SK-N-SH treated with all-trans-retinoic acid at 6 μM for 48 hours (cell line): Measurements from ENCODE around the gene SUGT1.

Source experiments
- ATAC-seq: fragments of 200-7000 bp; cut with Tn5 transposase; 3 replicates; pipeline ENCODE4 v1.9.1; 2020; ENCODE audit warnings: mild to moderate bottlenecking, moderate library complexity
- CSDC2 ChIP-seq: fragments of 250-450 bp; sonication (Bioruptor Pico); IDR thresholded peaks from 2 replicates; pipeline ENCODE4 v1.5.0; 2020; ENCODE audit warnings: mild to moderate bottlenecking, moderate library complexity
- TCF4 ChIP-seq: fragments of 250-450 bp; sonication (Bioruptor Pico); IDR thresholded peaks from 2 replicates; pipeline ENCODE4 v1.8.0; 2021; ENCODE audit warnings: mild to moderate bottlenecking, moderate library complexity, borderline replicate concordance
- TSHZ2 ChIP-seq: fragments of 250-450 bp; sonication (Bioruptor Pico); IDR thresholded peaks from 2 replicates; pipeline ENCODE4 v1.5.0; 2020; ENCODE audit warnings: mild to moderate bottlenecking, moderate library complexity

Gene SUGT1

GRCh38 chr13:52749419-52749818, 96.8 kb downstream of the SUGT1 start:
- TF ChIP-seq TSHZ2 (CRISPR knock-in tag) (no peak), TCF4 (0 out of 2 replicates have a peak, but pooled peaks have one; percentile 42), CSDC2 (CRISPR knock-in tag) (no peak)
- no peak for ATAC-seq
